B cell (primary cell): Measurements from ENCODE around the gene LRBA. TPM values are rescaled to one million over a fixed set of nuclear protein-coding genes. Genes with fewer than 3 reads are reported as not detected.

Experiments used
- ATAC-seq: fragments of 200-7000 bp; cut with Tn5 transposase; one replicate; pipeline ENCODE4 v1.10.0; 2021; ENCODE audit warnings: low read depth, mild to moderate bottlenecking, moderate number of reproducible peaks, moderate library complexity
- CTCF ChIA-PET: fragments of 350-600 bp; sonication (Branson Sonifier 250); formaldehyde crosslinking; loops from one replicate; lab custom pipeline; 2021; ENCODE audit warnings: antibody characterized with exemption, inconsistent platforms; lab: Charles Lee
- POLR2A ChIA-PET: fragments of 350-600 bp; sonication (Branson Sonifier 250); formaldehyde crosslinking; loops from one replicate; lab custom pipeline; 2021; ENCODE audit warnings: antibody characterized with exemption; lab: Charles Lee
- DNase-seq: peaks from one replicate; pipeline ENCODE4 v3.0.0; 2013
- H2AFZ ChIP-seq: 2 replicates; pipeline ENCODE4 v1.6.1; 2012; ENCODE audit warnings: mild to moderate bottlenecking, low read depth, low read length; ENCODE audit not compliant: insufficient read depth, poor library complexity, severe bottlenecking
- H3K27ac ChIP-seq, 2 donors: 1 replicate in 1 of 2; 2 replicates in 1 of 2; pipeline ENCODE4 v1.5.1; 2012 to 2013; ENCODE audit warnings: low read length in 2 of 2, mild to moderate bottlenecking in 2 of 2, moderate library complexity in 1 of 2
- H3K27me3 ChIP-seq, 4 experiments: fragments of 200-600 bp in 1 of 4; sonication (generic) in 1 of 4; replicated peaks in 1 of 4; 1 replicate in 2 of 4; 2 replicates in 2 of 4; pipeline versions ENCODE4 v1.6.1 to v1.7.0; 2013 to 2016; ENCODE audit warnings: low read length in 3 of 4, mild to moderate bottlenecking in 2 of 4, mixed read lengths in 1 of 4, moderate library complexity in 1 of 4; ENCODE audit not compliant: insufficient read depth in 4 of 4, control insufficient read depth in 3 of 4; ENCODE audit errors: control extremely low read depth in 1 of 4
- H3K36me3 ChIP-seq, 2 experiments: replicated peaks in 1 of 2; 1 replicate in 1 of 2; 2 replicates in 1 of 2; pipeline versions ENCODE4 v1.6.1 to v1.7.1; 2013; ENCODE audit warnings: low read length in 1 of 2; ENCODE audit not compliant: insufficient read depth in 2 of 2, control insufficient read depth in 1 of 2; ENCODE audit errors: control extremely low read depth in 1 of 2, extremely low read depth in 1 of 2
- H3K4me1 ChIP-seq, 2 donors: fragments of 200-600 bp in 1 of 2; sonication (generic) in 1 of 2; 1 replicate in 1 of 2; 2 replicates in 1 of 2; pipeline versions ENCODE4 v1.5.1 to v1.6.1; 2013 to 2017; ENCODE audit warnings: low read length in 2 of 2; ENCODE audit not compliant: control insufficient read depth in 2 of 2, insufficient read depth in 2 of 2
- H3K4me2 ChIP-seq: replicated peaks from 2 replicates; pipeline ENCODE3; 2012; ENCODE audit warnings: mild to moderate bottlenecking, low read depth, low read length; ENCODE audit not compliant: poor library complexity, severe bottlenecking
- H3K4me3 ChIP-seq, 5 experiments: fragments of 200-600 bp in 1 of 5; sonication (generic) in 1 of 5; 1 replicate in 3 of 5; 2 replicates in 2 of 5; pipeline versions ENCODE4 v1.5.1 to v1.7.0; 2011 to 2016; ENCODE audit warnings: low read length in 4 of 5, mild to moderate bottlenecking in 4 of 5, low read depth in 2 of 5, control low read depth in 1 of 5, moderate library complexity in 1 of 5; ENCODE audit not compliant: insufficient read depth in 1 of 5; ENCODE audit errors: control extremely low read depth in 1 of 5, extremely low read depth in 1 of 5
- H3K79me2 ChIP-seq: fragments of 200-600 bp; sonication (generic); one replicate; pipeline ENCODE4 v1.6.0; 2016; ENCODE audit warnings: low read length; ENCODE audit not compliant: control insufficient read depth, insufficient read depth
- H3K9ac ChIP-seq: fragments of 200-600 bp; sonication (generic); 2 replicates; pipeline ENCODE4 v1.6.1; 2017; ENCODE audit warnings: mild to moderate bottlenecking, low read length, moderate library complexity
- H3K9me3 ChIP-seq, 3 donors: one replicate each; pipeline versions ENCODE4 v1.6.1 to v1.7.1; 2013; ENCODE audit warnings: low read length in 2 of 3; ENCODE audit not compliant: control insufficient read depth in 2 of 3, insufficient read depth in 1 of 3; ENCODE audit errors: control extremely low read depth in 1 of 3
- H4K20me1 ChIP-seq: 2 replicates; pipeline ENCODE4 v1.6.0; 2012; ENCODE audit warnings: mild to moderate bottlenecking, low read length; ENCODE audit not compliant: insufficient read depth, control insufficient read depth, poor library complexity, severe bottlenecking
- H3K27ac Mint-ChIP-seq: one replicate; pipeline ENCODE4 v1.8.0; 2021; ENCODE audit warnings: mixed read lengths
- H3K27me3 Mint-ChIP-seq: one replicate; pipeline ENCODE4 v1.8.0; 2021; ENCODE audit warnings: mixed read lengths
- H3K4me1 Mint-ChIP-seq: one replicate; pipeline ENCODE4 v1.8.0; 2021; ENCODE audit warnings: mixed read lengths
- H3K4me3 Mint-ChIP-seq: one replicate; pipeline ENCODE4 v1.8.0; 2021; ENCODE audit warnings: mixed read lengths
- H3K9me3 Mint-ChIP-seq: one replicate; pipeline ENCODE4 v1.8.0; 2022; ENCODE audit warnings: mixed read lengths; ENCODE audit not compliant: insufficient read depth
- CTCF ChIP-seq: fragments of 200-600 bp; IDR thresholded peaks from one replicate; pipeline ENCODE4 v1.8.0; 2022; ENCODE audit warnings: antibody characterized with exemption, mild to moderate bottlenecking
- EZH2 ChIP-seq: IDR thresholded peaks from 2 replicates; pipeline ENCODE4 v1.6.1; 2012; ENCODE audit warnings: borderline replicate concordance, low read depth, mild to moderate bottlenecking, moderate library complexity, low read length; ENCODE audit not compliant: insufficient read depth, poor library complexity, severe bottlenecking
- WGBS: methylation state at CpG from one replicate; pipeline ENCODE4 v1.1.5; 2013; ENCODE audit warnings: missing lambda C conversion rate; ENCODE audit not compliant: insufficient coverage; 5-methylcytosine and 5-hydroxymethylcytosine counted together
- intact Hi-C: fragments of 100-400 bp; cut with micrococcal nuclease; formaldehyde crosslinking; loops from one replicate; pipeline ENCODE4 v1.10.0; 2022
- polyA plus RNA-seq: library from polyadenylated mRNA; depleted of rRNA; stranded (reverse); fragments of >200 nt; gene quantifications from 2 replicates; pipeline ENCODE4 v1.2.3, GENCODE V29; 2012
- total RNA-seq, 2 donors: library from RNA; stranded (reverse); fragments of 120-200 nt in 1 of 2; gene quantifications; 1 replicate in 1 of 2; 2 replicates in 1 of 2; pipeline versions ENCODE4 v1.2.3 to v1.2.4, GENCODE V29; 2013 to 2022

Gene LRBA
- total and polyA plus RNA-seq, 2 donors (not counting 1 experiment from before 2014, with no cell fraction given), result 17.5 to 86.7 TPM

- no peak overlapping the region for H3K27ac ChIP-seq
- H3K79me2 ChIP-seq, result no peaks in the 10 kb centered on the region
- no peak overlapping the region for H3K4me2 ChIP-seq
- intact Hi-C loops, result no loop called here
- H3K4me3 ChIP-seq, result no peak overlapping the region
- H3K9ac ChIP-seq, result no peak overlapping the region
- no peaks in the 10 kb centered on the region for H4K20me1 ChIP-seq
- no peak overlapping the region for H2AFZ ChIP-seq
- no peaks in the 10 kb centered on the region for H3K27me3 ChIP-seq
- POLR2A ChIA-PET, result no interaction called here
- Mint-ChIP-seq H3K4me3 (no peak overlapping the region), H3K27me3 (no peaks in the 10 kb centered on the region), H3K9me3 (no peaks in the 10 kb centered on the region), H3K27ac (no peak overlapping the region), H3K4me1 (peaks cover 3% of the 10 kb centered on the region)
- TF ChIP-seq CTCF (no peak), EZH2 (no peak)
- WGBS, result no CpG with 5 or more reads among the region's 5 CpGs
- ATAC-seq (no peak), DNase-seq (no peak)
- H3K4me1 ChIP-seq, result no peaks in the 10 kb centered on the region
- no peaks in the 10 kb centered on the region for H3K9me3 ChIP-seq
- CTCF ChIA-PET, result no interaction called here
- no peaks in the 10 kb centered on the region for H3K36me3 ChIP-seq
Observed at GRCh38 chr4:150680651-150681050, 334.4 kb downstream of the LRBA start.

DNA sequence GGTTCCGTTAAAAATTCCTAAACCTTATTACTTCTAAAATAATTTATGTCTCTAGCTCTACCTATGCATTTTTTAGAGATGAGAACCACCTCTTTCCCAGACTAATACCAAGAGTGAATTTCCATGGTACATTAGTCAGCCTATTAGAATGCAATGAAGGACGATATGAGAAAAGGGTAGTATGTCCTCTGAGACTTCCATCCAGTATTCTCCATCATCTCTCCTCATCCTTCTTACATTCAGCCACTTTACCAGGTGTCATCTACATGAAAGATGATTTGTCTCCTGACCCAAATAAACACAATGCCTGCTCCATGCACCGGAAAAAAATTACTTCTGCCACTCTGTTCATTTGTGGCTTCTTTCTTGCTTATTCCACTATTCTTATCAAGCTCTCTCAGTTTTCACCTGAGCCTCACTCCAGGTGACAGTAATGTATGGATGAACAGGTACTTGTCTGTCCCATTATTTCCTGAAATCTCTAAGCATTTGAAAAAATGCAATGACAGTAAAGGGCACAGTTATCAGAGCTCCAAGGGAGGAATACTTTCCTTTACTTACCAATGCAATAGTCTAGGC, 335.2 kb downstream of the LRBA start:
- POLR2A ChIA-PET, result no interaction called here
- ATAC-seq (no peak), DNase-seq (no peak)
- no peaks in the 10 kb centered on the region for H3K36me3 ChIP-seq
- no peak overlapping the region for H3K27ac ChIP-seq
- H3K79me2 ChIP-seq, result no peaks in the 10 kb centered on the region
- H3K27me3 ChIP-seq, result no peaks in the 10 kb centered on the region
- Mint-ChIP-seq H3K4me3 (no peak overlapping the region), H3K9me3 (no peaks in the 10 kb centered on the region), H3K27ac (no peak overlapping the region), H3K4me1 (peaks cover 3% of the 10 kb centered on the region), H3K27me3 (no peaks in the 10 kb centered on the region)
- H4K20me1 ChIP-seq, result no peaks in the 10 kb centered on the region
- H3K4me2 ChIP-seq, result no peak overlapping the region
- no peaks in the 10 kb centered on the region for H3K4me1 ChIP-seq
- TF ChIP-seq CTCF (no peak), EZH2 (no peak)
- H3K9ac ChIP-seq, result no peak overlapping the region
- WGBS, result 100% methylated on average over 1 of the region's 3 CpGs
- H2AFZ ChIP-seq, result no peak overlapping the region
- H3K4me3 ChIP-seq, result no peak overlapping the region
- CTCF ChIA-PET, result no interaction called here
- intact Hi-C loops, result no loop called here
- H3K9me3 ChIP-seq, result no peaks in the 10 kb centered on the region
